Muscle of leg (tissue), 11 donors: ENCODE results near the gene KRTAP1-4. TPM values are rescaled to one million over a fixed set of nuclear protein-coding genes. Genes with fewer than 3 reads are reported as not detected.
"Not testable (repeated sequence)": the region's sequence is repeated elsewhere in the genome, so short reads cannot be mapped to it uniquely, and the experiment has no call there.

ENCODE experiments used
- DNase-seq: peaks from one replicate; pipeline ENCODE4 v3.0.0; 2013
- H3K27ac ChIP-seq: one replicate; pipeline ENCODE4 v1.5.1; 2013; ENCODE audit warnings: mild to moderate bottlenecking, low read length, control low read depth
- H3K27me3 ChIP-seq: one replicate; pipeline ENCODE4 v1.6.1; 2013; ENCODE audit warnings: low read length; ENCODE audit not compliant: control insufficient read depth, insufficient read depth
- H3K36me3 ChIP-seq: one replicate; pipeline ENCODE4 v1.6.1; 2013; ENCODE audit warnings: low read length; ENCODE audit not compliant: control insufficient read depth, insufficient read depth
- H3K4me1 ChIP-seq: one replicate; pipeline ENCODE4 v1.6.1; 2013; ENCODE audit warnings: low read length; ENCODE audit not compliant: control insufficient read depth, insufficient read depth
- H3K4me3 ChIP-seq: one replicate; pipeline ENCODE4 v1.5.1; 2013; ENCODE audit warnings: low read length, control low read depth
- H3K9me3 ChIP-seq: replicated peaks from 2 replicates; pipeline ENCODE4 v1.6.1; 2013; ENCODE audit warnings: low read depth, low read length; ENCODE audit not compliant: control insufficient read depth
- WGBS: methylation state at CpG from one replicate; pipeline ENCODE4 v1.1.5; 2013; ENCODE audit warnings: missing lambda C conversion rate; ENCODE audit not compliant: insufficient coverage; 5-methylcytosine and 5-hydroxymethylcytosine counted together
- polyA plus RNA-seq, 8 donors: library from polyadenylated mRNA; unstranded; fragments of 120-200 nt; gene quantifications; one replicate each; pipeline versions ENCODE4 v1.2.1 to v1.2.3, GENCODE V29; 2013; ENCODE audit warnings: inconsistent platforms in 1 of 8, low replicate concordance in 1 of 8; ENCODE audit not compliant: insufficient read length in 8 of 8, insufficient read depth in 1 of 8
- total RNA-seq: library from RNA; stranded (reverse); fragments of 120-200 nt; gene quantifications from one replicate; pipeline ENCODE4 v1.2.4, GENCODE V29; 2013

Gene KRTAP1-4
- total and polyA plus RNA-seq, 9 donors: not detected

DNA sequence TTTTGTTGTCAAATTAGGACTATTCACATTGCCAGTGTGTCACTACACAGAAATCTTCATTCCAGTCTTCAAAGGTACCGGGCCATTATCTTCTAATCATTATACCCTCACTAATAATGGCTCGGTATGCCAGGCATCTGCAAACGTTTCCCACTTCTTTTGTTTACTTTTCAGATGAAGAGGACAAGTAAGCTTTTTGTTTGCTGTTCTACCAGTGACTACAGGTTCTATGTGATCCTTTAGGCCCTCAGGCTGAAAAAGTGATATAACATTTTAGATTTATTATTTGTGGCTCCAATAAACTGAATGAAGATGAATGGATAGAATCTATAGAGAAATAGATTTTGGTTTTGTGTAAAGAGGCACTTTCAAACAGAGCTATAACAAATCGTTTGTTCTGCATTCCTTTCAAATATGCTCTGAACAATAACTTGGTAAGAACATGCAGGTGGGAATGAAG is 20.7 kb downstream of the KRTAP1-4 start:
- Histone ChIP-seq H3K27me3 (no peaks in the 10 kb centered on the region), H3K27ac (no peak overlapping the region), H3K9me3 (no peaks in the 10 kb centered on the region), H3K4me3 (no peak overlapping the region), H3K4me1 (peaks cover 6% of the 10 kb centered on the region), H3K36me3 (no peaks in the 10 kb centered on the region)
- no peak for DNase-seq
- WGBS: no CpG with 5 or more reads among the region's 4 CpGs

DNA sequence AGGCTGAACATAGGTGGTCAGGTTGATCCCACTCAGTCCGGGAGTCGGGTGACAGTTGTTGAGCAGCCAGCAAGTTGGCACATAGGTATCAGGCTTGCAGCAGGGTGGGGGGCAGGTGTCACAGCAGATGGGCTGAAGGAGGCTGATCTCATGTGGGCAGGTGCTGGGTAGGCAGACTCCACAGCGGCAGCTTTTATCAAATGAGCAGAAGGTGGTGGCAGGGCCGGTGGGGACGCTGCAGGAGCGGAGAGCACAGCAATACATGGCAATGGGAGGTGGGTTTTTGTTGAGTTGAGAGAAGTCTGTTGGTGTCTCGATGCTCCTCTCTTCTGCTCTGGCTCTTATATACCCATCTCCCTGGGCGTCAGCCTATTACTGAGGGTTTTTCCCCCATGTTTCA is 21.2 kb downstream of the KRTAP1-4 start, which contains the start of gene KRTAP3-1:
Gene KRTAP3-1, minus strand, starts transcription at position 318 of the 400 bp plus-strand sequence. Its CDS starts 54 bp downstream, at position 264.
- Histone ChIP-seq H3K27ac (no peak within 1 kb of the TSS), H3K27me3 (no peaks in the 10 kb centered on the region), H3K9me3 (no peaks in the 10 kb centered on the region), H3K36me3 (no peaks in the 10 kb centered on the region), H3K4me1 (peaks cover 6% of the 10 kb centered on the region), H3K4me3 (no peak within 1 kb of the TSS)
- WGBS: 86% methylated on average over 6 of the region's 8 CpGs
- peak; percentile 13 for DNase-seq

DNA sequence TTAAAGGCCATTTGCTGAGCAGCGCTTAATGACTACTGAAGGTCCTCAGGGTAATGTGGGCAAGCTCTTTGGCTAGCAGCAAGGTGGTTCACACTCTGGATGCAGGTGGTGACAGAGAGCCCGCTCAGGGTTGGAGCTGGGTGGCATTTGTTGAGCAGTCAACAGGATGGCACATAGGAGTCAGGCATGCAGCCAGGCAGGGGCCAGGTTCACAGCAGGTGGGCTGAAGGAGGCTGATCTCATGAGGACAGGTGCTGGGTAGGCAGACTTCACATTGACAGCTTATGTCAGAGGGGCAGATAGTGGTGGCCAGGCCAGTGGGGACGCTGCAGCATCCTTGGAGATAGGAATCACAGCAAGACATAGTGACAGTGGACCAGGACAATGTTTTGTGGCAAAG is 25.6 kb downstream of the KRTAP1-4 start:
- Histone ChIP-seq H3K4me3 (no peak overlapping the region), H3K36me3 (no peaks in the 10 kb centered on the region), H3K27me3 (no peaks in the 10 kb centered on the region), H3K4me1 (peaks cover 2% of the 10 kb centered on the region), H3K27ac (no peak overlapping the region), H3K9me3 (no peaks in the 10 kb centered on the region)
- DNase-seq: no peak
- 94% methylated on average over 2 of the region's 3 CpGs for WGBS

DNA sequence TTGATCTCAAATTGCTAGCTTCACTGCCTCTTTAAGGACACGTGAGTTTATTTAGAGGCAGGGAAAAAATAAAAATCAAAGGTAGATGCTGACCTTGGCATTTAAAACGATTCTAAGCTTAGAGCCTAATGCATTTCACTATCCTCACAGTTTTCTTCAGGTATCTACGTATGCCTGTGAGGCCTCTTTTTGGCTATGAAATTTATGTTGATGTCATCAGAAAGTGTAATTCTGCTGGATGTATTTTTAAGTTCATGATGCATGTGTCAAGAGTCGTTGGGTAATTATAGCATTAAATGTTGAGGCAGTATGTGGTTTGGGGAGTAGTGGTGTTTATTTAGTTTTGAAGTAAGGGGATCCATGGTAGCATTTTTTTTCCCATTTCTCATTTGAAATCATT is 26.1 kb downstream of the KRTAP1-4 start:
- Histone ChIP-seq H3K4me1 (peaks cover 2% of the 10 kb centered on the region), H3K27me3 (no peaks in the 10 kb centered on the region), H3K36me3 (no peaks in the 10 kb centered on the region), H3K27ac (no peak overlapping the region), H3K9me3 (no peaks in the 10 kb centered on the region), H3K4me3 (no peak overlapping the region)
- no peak for DNase-seq
- WGBS: no CpG with 5 or more reads among the region's 4 CpGs

DNA sequence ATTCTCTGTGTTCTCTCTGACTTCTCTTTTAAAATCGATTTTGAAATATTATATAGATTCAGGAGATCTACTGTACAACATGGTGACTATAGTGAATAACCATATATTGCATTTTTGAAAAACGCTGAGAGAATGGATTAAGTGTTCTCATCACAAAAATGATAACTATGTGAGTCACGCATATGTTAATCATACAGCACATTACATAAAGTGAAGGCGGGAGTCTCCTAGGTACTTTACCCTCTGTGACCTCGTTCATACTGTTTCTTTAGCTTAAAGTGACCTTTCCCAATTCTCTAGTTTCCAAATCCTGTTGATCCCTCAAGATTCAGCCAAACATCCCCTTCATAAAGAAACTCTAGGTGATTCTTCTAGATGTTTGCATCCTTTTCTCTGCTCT is 27.2 kb downstream of the KRTAP1-4 start:
- 27% methylated on average over 2 of the region's 5 CpGs for WGBS
- H3K27me3 ChIP-seq: no peaks in the 10 kb centered on the region

DNA sequence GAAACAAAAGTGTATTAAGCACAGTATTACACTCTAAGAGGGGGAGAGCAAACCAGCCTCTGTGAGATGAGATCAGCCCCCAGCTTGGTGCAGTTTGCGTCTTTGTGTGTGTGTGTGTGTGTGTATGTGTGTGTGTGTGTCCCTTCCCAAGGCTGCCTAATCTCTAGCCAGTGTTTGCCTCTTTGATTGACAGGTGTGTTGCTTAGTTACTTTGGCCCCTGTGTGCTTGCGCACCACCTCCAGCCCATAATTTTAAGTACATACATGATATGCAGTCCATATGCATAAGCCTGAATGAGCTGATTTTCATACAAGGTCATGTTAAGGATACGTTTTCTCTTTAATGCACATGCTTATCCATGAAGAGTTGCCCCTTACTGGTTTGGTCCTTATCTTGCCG is 28.2 kb downstream of the KRTAP1-4 start:
- H3K27me3 ChIP-seq: no peaks in the 10 kb centered on the region
- H3K36me3 ChIP-seq: no peaks in the 10 kb centered on the region
- 100% methylated on average over 2 of the region's 4 CpGs for WGBS

More for the DNA sequence above, 27.2 kb downstream of the KRTAP1-4 start:
- Histone ChIP-seq H3K4me1 (no peaks in the 10 kb centered on the region), H3K36me3 (no peaks in the 10 kb centered on the region), H3K4me3 (no peak overlapping the region), H3K9me3 (no peaks in the 10 kb centered on the region), H3K27ac (no peak overlapping the region)
- no peak for DNase-seq

DNA sequence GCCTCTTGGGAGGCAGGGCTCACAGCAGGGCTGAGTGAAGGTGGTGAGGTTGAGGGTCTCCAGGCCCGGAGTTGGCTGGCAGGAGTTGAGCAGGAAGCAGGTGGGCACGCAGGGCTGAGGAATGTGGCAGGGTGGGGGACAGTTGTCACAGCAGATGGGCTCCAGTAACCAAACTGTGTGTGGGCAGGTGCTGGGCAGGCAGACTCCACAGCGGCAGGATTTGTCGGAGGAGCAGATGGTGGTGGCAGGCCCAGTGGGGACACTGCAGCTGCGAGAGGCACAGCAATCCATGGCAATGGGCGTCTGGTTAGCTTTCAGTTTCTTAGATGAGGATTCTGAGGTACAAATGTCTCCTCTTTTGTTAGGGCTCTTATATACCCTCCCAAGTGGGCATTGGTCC is 30.4 kb downstream of the KRTAP1-4 start, which contains the start of gene KRTAP3-2:
Gene KRTAP3-2, minus strand, starts transcription at position 344 of the 400 bp plus-strand sequence. Its CDS starts 53 bp downstream, at position 291.
- not testable (repeated sequence) for H3K36me3 ChIP-seq, H3K27me3 ChIP-seq, H3K4me3 ChIP-seq, H3K27ac ChIP-seq, H3K9me3 ChIP-seq, H3K4me1 ChIP-seq
- WGBS: 65% methylated on average over 5 of the region's 6 CpGs
- DNase-seq: peak; percentile 26

More for the DNA sequence above, 28.2 kb downstream of the KRTAP1-4 start:
- H3K4me1 ChIP-seq: no peaks in the 10 kb centered on the region
- no peak overlapping the region for H3K4me3 ChIP-seq
- no peaks in the 10 kb centered on the region for H3K9me3 ChIP-seq
- DNase-seq: no peak
- no peak overlapping the region for H3K27ac ChIP-seq

DNA sequence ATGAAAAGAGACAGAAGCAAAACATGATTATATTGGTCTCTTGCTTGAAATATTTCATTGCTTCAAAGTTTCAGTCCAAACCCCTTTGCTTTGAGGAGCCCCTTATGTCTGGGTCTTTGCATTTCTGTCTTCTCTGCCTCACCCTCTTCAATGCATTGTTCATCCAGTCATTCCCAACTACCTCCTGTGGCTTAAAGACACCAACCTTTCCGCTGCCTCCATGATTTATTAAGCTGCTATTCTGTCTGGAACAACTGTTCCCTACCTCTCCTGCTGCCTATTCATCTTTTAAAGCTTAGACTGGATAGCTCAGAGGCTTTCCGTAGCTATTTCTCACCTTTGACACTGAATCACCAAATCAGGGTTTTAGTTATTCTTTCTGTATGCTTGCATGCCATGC is 32.6 kb downstream of the KRTAP1-4 start:
- Histone ChIP-seq H3K4me1 (no peaks in the 10 kb centered on the region), H3K27ac (no peak overlapping the region), H3K36me3 (no peaks in the 10 kb centered on the region), H3K4me3 (no peak overlapping the region), H3K27me3 (peaks cover 3% of the 10 kb centered on the region), H3K9me3 (no peaks in the 10 kb centered on the region)
- no peak for DNase-seq
- 65% methylated on average over 2 of the region's 2 CpGs for WGBS

DNA sequence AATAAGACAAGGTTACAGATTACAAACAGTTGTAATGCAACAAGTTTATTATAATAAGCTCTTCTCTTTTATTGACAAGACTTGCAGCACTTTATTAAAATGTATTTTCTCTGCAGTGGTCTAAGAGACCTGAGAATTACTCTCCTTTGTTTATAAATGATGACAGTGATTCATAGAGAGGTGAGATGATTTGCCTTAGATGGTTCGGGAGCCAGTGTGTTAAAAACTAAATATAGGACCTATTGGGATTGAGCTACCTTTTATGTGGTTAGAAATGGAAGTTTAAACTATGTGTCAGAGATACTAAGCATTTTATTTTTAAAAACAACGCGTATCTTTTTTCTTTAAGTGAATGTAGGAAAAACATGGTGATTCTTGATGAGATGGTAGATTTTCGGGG is 33.2 kb downstream of the KRTAP1-4 start:
- H3K27me3 ChIP-seq: peaks cover 3% of the 10 kb centered on the region
- no peak for DNase-seq
- H3K9me3 ChIP-seq: no peaks in the 10 kb centered on the region
- H3K27ac ChIP-seq: no peak overlapping the region
- no peak overlapping the region for H3K4me3 ChIP-seq
- no peaks in the 10 kb centered on the region for H3K4me1 ChIP-seq
- 60% methylated on average over 1 of the region's 4 CpGs for WGBS
- no peaks in the 10 kb centered on the region for H3K36me3 ChIP-seq

DNA sequence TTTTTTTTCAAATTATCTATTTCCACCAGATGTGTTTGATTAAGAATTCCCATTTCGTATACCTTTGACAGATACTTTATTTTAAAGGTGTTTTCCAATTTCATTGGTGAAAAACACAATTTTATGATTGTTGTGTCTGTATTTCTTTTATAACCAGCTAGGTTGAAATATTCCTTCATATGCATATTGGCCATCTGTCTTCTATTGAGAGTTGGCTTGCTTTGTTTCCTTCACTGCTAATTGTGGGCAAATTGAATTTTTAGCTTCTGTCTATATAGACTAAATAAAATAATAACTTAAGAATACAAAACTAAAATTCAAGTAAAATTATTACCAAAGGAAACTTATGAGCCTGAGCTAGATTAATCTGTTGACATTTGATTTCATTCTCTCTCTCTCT is 34.9 kb downstream of the KRTAP1-4 start:
- peaks cover 3% of the 10 kb centered on the region for H3K27me3 ChIP-seq
- H3K4me1 ChIP-seq: no peaks in the 10 kb centered on the region
- no peak overlapping the region for H3K4me3 ChIP-seq
- DNase-seq: no peak
- no peaks in the 10 kb centered on the region for H3K9me3 ChIP-seq
- WGBS: no CpG with 5 or more reads among the region's 1 CpG
- H3K27ac ChIP-seq: no peak overlapping the region
- H3K36me3 ChIP-seq: no peaks in the 10 kb centered on the region

DNA sequence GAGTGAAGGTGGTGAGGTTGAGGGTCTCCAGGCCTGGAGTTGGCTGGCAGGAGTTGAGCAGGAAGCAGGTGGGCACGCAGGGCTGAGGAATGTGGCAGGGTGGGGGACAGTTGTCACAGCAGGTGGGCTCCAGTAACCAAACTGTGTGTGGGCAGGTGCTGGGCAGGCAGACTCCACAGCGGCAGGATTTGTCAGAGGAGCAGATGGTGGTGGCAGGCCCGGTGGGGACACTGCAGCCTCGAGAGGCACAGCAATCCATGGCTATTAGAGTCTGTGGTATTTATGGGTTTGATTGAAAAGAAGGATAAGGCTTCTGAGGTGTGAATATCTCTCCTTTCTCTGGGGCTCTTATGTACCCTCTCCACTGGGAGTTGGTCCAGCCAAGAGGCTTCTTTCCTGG is 36.2 kb downstream of the KRTAP1-4 start, which contains the start of gene KRTAP3-3:
Gene KRTAP3-3, minus strand, starts transcription at position 326 of the 400 bp plus-strand sequence. Its CDS starts 67 bp downstream, at position 259.
- no peaks in the 10 kb centered on the region for H3K4me1 ChIP-seq
- peak; percentile 25 for DNase-seq
- WGBS: no CpG with 5 or more reads among the region's 4 CpGs
- H3K4me3 ChIP-seq: no peak within 1 kb of the TSS
- H3K27me3 ChIP-seq: peaks cover 3% of the 10 kb centered on the region
- H3K27ac ChIP-seq: no peak within 1 kb of the TSS
- H3K36me3 ChIP-seq: no peaks in the 10 kb centered on the region
- no peaks in the 10 kb centered on the region for H3K9me3 ChIP-seq
